ENCODE results near the gene TNK1.
"Not testable (repeated sequence)": the region's sequence is repeated elsewhere in the genome, so short reads cannot be mapped to it uniquely, and the experiment has no call there.

The TNK1 gene

DNA sequence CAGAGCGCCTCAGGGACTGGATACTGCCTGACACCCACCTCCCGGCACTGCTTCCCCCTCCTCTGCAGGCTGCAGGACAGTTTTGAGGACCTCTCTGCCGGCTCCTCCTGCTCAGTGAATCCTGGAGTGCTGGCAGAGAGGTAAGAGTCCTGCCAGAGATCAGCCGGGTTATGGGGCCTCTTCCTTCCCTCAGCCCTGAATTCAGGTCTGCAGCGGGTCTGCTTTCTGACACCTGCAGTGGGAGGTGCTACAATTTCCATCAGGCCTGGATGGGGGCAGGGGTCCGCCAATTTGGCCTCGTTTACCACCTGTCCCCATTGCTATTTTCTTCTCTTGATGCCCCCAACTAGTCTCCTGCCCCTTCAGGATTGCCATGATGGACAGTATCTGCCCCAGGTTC, 48.8 kb upstream of the TNK1 start:
- Histone ChIP-seq H3K4me1 (ENCODE audit: control insufficient read depth, insufficient read depth, low read length) (peaks cover 9% of the 10 kb centered on the region), H3K4me3 (ENCODE audit: low read depth, low read length) (no peak overlapping the region), H3K27ac (ENCODE audit: extremely low read depth, low read depth, low read length) (no peak overlapping the region), H3K36me3 (ENCODE audit: control insufficient read depth in 2 of 2, insufficient read depth in 1 of 2, low read length in 2 of 2) (peaks cover 0 to 2% of the 10 kb centered on the region in 2 experiments; a peak in 1 of 3 replicates), H3K9me3 (ENCODE audit: control insufficient read depth, insufficient read depth, low read depth, low read length) (no peaks in the 10 kb centered on the region)
- ChIA-PET CTCF (no interaction called here), POLR2A (no interaction called here)
- TF ChIP-seq ZNF214 (tag by site-specific recombination; IDR thresholded peaks at IDR 0.05; ENCODE audit: borderline replicate concordance) (no peak), ZNF221 (tag by site-specific recombination; IDR thresholded peaks at IDR 0.05; ENCODE audit: borderline replicate concordance) (no peak), ZNF416 (tag by site-specific recombination; IDR thresholded peaks at IDR 0.05) (no peak), ZNF155 (tag by site-specific recombination; IDR thresholded peaks at IDR 0.05) (no peak), ZNF530 (tag by site-specific recombination; IDR thresholded peaks at IDR 0.05; ENCODE audit: low read depth) (no peak), ZNF138 (tag by site-specific recombination; IDR thresholded peaks at IDR 0.05; ENCODE audit: borderline replicate concordance) (no peak), SCRT2 (tag by site-specific recombination; IDR thresholded peaks at IDR 0.05) (no peak), IKZF3 (tag by site-specific recombination; IDR thresholded peaks at IDR 0.05) (no peak), ZNF2 (tag by site-specific recombination; IDR thresholded peaks at IDR 0.05) (no peak), ZIC2 (tag by site-specific recombination; IDR thresholded peaks at IDR 0.05) (no peak), ZNF521 (tag by site-specific recombination; IDR thresholded peaks at IDR 0.05) (no peak), ZNF404 (tag by site-specific recombination; IDR thresholded peaks at IDR 0.05) (no peak), SP2 (tag by site-specific recombination; IDR thresholded peaks at IDR 0.05) (no peak)
- TF ChIP-seq, protein P1, sequence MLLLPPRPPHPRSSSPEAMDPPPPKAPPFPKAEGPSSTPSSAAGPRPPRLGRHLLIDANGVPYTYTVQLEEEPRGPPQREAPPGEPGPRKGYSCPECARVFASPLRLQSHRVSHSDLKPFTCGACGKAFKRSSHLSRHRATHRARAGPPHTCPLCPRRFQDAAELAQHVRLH (tag by site-specific recombination; IDR thresholded peaks at IDR 0.05), result no peak
- TF ChIP-seq, protein P2, sequence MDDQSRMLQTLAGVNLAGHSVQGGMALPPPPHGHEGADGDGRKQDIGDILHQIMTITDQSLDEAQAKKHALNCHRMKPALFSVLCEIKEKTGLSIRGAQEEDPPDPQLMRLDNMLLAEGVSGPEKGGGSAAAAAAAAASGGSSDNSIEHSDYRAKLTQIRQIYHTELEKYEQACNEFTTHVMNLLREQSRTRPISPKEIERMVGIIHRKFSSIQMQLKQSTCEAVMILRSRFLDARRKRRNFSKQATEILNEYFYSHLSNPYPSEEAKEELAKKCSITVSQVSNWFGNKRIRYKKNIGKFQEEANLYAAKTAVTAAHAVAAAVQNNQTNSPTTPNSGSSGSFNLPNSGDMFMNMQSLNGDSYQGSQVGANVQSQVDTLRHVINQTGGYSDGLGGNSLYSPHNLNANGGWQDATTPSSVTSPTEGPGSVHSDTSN (CRISPR knock-in tag; IDR thresholded peaks at IDR 0.05), result no peak
- TF ChIP-seq, protein P3, sequence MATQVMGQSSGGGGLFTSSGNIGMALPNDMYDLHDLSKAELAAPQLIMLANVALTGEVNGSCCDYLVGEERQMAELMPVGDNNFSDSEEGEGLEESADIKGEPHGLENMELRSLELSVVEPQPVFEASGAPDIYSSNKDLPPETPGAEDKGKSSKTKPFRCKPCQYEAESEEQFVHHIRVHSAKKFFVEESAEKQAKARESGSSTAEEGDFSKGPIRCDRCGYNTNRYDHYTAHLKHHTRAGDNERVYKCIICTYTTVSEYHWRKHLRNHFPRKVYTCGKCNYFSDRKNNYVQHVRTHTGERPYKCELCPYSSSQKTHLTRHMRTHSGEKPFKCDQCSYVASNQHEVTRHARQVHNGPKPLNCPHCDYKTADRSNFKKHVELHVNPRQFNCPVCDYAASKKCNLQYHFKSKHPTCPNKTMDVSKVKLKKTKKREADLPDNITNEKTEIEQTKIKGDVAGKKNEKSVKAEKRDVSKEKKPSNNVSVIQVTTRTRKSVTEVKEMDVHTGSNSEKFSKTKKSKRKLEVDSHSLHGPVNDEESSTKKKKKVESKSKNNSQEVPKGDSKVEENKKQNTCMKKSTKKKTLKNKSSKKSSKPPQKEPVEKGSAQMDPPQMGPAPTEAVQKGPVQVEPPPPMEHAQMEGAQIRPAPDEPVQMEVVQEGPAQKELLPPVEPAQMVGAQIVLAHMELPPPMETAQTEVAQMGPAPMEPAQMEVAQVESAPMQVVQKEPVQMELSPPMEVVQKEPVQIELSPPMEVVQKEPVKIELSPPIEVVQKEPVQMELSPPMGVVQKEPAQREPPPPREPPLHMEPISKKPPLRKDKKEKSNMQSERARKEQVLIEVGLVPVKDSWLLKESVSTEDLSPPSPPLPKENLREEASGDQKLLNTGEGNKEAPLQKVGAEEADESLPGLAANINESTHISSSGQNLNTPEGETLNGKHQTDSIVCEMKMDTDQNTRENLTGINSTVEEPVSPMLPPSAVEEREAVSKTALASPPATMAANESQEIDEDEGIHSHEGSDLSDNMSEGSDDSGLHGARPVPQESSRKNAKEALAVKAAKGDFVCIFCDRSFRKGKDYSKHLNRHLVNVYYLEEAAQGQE (tag by site-specific recombination; IDR thresholded peaks at IDR 0.05), result no peak
- TF ChIP-seq, protein P4, sequence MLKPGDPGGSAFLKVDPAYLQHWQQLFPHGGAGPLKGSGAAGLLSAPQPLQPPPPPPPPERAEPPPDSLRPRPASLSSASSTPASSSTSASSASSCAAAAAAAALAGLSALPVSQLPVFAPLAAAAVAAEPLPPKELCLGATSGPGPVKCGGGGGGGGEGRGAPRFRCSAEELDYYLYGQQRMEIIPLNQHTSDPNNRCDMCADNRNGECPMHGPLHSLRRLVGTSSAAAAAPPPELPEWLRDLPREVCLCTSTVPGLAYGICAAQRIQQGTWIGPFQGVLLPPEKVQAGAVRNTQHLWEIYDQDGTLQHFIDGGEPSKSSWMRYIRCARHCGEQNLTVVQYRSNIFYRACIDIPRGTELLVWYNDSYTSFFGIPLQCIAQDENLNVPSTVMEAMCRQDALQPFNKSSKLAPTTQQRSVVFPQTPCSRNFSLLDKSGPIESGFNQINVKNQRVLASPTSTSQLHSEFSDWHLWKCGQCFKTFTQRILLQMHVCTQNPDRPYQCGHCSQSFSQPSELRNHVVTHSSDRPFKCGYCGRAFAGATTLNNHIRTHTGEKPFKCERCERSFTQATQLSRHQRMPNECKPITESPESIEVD (tag by site-specific recombination; IDR thresholded peaks at IDR 0.05), result no peak
- TF ChIP-seq, protein P5, sequence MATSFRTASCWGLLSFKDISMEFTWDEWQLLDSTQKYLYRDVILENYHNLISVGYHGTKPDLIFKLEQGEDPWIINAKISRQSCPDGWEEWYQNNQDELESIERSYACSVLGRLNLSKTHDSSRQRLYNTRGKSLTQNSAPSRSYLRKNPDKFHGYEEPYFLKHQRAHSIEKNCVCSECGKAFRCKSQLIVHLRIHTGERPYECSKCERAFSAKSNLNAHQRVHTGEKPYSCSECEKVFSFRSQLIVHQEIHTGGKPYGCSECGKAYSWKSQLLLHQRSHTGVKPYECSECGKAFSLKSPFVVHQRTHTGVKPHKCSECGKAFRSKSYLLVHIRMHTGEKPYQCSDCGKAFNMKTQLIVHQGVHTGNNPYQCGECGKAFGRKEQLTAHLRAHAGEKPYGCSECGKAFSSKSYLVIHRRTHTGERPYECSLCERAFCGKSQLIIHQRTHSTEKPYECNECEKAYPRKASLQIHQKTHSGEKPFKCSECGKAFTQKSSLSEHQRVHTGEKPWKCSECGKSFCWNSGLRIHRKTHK (tag by site-specific recombination; IDR thresholded peaks at IDR 0.05), result no peak

DNA sequence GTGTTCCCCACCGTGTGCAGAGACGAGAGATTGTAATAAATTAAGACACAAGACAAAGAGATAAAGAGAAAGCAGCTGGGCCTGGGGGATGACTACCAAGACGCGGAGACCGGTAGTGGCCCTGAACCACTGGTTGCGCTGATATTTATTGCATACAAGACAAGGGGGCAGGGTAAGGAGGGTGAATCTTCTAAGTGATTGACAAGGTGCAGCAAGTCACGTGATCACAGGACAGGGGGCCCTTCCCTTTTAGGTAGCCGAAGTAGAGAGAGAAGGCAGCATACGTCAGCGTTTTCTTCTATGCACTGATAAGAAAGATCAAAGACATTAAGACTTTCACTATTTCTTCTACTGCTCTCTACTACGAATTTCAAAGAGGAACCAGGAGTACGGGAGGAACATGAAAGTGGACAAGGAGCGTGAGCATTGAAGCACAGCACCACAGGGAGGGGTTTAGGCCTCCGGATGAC, 48.3 kb upstream of the TNK1 start:
- CTCF ChIA-PET; POLR2A ChIA-PET; H3K4me1 ChIP-seq (ENCODE audit: control insufficient read depth, insufficient read depth, low read length); H3K4me3 ChIP-seq (ENCODE audit: low read depth, low read length); H3K36me3 ChIP-seq (ENCODE audit: control insufficient read depth in 2 of 2, insufficient read depth in 1 of 2, low read length in 2 of 2); H3K27ac ChIP-seq (ENCODE audit: extremely low read depth, low read depth, low read length); H3K9me3 ChIP-seq (ENCODE audit: control insufficient read depth, insufficient read depth, low read depth, low read length): not testable (repeated sequence)

All from HEK293 (cell line).